Stimulated activated CD8-positive, alpha-beta memory T cell treated with anti-CD3 and anti-CD28 coated beads, Interleukin-15, amount 100 ng/mL, for 4 hours (primary cell): ENCODE results near the gene ISG15.
"Not testable (repeated sequence)": the region's sequence is repeated elsewhere in the genome, so short reads cannot be mapped to it uniquely, and the experiment has no call there.

Source experiments
- DNase-seq, 2 donors: peaks; one replicate each; pipeline ENCODE4 v3.0.0-alpha.2; 2020; ENCODE audit warnings: low read depth in 2 of 2

Gene ISG15

DNA sequence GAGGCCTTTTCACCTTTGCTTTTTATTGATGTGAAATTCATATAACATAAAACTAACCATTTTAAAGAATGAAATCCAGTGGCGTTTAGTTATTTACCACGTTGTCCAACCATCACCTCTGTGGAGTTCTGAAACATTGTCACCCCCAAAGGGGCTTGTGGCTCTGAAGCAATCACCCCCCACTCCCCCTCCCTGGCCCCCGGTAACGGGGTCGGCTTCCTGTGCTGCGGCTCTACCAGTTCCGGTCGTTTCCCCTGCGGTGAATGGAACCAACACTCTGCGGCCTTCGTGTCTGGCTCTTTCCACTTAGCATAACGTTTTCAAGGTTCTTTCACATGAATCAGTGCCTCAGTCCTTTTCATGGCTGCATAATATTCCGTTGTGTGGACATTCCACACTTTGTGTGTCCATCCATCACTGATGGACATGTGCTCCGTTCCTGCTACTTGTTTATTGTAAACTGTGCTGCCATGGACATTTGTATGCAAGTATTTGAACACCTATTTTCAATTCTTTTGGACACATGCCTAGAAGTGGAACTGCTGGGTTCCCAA lies 1.8 kb upstream of the ISG15 start:
- no peak for DNase-seq

DNA sequence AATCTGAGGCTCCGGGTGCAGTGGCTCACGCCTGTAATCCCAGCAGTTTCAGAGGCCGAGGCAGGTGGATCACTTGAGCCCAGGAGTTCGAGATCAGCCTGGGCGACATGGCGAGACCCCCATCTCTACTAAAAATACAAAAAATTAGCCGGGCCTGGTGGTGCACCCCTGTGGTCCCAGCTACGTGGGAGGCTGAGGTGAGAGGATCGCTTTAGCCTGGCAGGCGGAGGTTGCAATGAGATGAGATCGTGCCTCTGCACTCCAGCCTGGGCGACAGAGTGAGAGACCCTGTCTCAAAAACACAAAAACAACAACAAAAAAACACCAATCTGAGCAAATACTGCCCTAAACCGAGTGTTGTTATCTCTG lies 577 bp upstream of the ISG15 start:
- not testable (repeated sequence) for DNase-seq

- DNase-seq, result no peak
These were observed 788 bp downstream of the ISG15 start for GRCh38 chr1:1013922-1014648.

DNA sequence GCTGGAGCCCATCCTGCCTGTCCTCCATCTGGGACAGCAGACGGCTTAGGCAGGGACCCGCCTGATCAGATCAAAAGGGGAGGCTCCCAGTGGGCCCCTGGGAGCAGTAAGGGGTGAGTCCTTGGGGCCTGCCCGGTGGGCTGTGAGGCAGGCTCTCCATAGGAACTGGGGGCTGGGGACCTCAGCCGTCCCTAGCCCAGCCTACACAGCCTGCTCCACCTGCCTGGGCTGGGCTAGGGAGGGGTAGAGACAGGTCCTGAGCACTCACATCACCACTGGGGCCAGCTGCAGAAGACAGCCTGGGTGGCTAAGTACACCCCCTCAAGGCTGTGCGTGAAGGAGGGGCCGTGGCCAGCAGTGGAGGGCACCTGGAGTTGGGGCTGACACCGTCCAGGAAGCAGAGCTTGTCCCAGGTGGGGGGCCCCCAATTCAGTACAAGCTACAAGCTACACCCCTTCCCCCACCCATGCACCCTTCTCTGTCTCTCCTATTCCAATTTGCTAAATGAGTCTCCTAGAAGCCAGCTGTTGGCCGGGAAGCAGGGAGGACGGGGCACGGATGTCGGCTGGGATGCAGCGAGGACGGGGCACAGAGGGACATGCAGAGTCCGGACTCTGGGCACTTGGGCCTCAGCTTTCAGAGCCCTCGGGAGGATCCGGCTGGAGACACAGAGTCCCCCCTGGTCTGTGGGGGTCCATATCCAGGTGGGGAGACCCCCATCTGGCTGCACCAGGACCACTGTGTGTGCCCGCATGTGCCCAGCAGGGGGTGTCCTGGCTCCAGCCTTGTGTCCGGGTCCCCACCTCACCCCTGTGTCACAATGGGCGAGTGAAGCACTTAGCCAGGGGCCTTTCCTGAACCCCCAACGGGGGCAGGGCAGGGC lies 1.7 kb downstream of the ISG15 start:
- no peak for DNase-seq

DNA sequence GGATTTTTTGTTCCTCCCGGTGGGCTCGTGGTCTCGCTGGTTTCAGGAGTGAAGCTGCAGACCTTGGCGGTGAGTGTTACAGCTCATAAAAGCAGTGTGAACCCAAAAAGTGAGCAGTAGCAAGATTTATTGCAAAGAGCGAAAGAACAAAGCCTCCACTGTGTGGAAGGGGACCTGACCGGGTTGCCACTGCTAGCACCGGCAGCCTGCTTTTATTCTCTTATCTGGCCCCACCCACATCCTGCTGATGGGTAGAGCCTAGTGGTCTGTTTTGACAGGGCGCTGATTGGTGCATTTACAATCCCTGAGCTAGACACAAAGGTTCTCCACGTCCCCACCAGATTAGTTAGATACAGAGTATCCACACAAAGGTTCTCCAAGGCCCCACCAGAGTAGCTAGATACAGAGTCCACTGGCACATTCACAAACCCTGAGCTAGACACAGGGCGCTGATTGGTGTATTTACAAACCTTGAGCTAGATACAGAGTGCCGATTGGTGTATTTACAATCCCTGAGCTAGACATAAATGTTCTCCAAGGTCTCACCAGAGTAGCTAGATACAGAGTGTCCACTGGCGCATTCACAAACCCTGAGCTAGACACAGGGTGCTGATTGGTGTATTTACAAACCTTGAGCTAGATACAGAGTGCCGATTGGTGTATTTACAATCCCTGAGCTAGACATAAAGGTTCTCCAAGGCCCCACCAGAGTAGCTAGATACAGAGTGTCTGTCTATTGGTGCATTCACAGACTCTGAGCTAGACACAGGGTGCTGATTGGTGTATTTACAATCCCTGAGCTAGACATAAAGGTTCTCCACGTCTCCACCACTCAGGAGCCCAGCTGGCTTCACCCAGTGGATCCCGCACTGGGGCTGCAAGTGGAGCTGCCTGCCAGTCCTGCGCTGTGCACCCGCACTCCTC lies 4.4 kb downstream of the ISG15 start:
- not testable (repeated sequence) for DNase-seq

DNA sequence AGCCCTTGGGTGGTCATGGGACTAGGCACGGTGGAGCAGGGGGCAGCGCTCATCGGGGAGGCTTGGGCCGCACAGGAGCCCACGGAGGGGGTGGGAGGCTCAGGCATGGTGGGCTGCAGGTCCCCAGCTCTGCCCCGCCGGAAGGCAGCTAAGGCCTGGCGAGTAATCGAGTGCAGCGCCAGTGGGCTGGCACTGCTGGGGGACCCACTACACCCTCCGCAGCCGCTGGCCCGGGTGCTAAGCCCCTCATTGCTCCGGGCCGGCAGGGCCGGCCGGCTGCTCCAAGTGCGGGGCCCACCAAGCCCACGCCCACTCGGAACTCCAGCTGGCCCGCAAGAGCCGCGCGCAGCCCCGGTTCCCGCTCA lies 5.0 kb downstream of the ISG15 start:
- DNase-seq, result not testable (repeated sequence)

DNA sequence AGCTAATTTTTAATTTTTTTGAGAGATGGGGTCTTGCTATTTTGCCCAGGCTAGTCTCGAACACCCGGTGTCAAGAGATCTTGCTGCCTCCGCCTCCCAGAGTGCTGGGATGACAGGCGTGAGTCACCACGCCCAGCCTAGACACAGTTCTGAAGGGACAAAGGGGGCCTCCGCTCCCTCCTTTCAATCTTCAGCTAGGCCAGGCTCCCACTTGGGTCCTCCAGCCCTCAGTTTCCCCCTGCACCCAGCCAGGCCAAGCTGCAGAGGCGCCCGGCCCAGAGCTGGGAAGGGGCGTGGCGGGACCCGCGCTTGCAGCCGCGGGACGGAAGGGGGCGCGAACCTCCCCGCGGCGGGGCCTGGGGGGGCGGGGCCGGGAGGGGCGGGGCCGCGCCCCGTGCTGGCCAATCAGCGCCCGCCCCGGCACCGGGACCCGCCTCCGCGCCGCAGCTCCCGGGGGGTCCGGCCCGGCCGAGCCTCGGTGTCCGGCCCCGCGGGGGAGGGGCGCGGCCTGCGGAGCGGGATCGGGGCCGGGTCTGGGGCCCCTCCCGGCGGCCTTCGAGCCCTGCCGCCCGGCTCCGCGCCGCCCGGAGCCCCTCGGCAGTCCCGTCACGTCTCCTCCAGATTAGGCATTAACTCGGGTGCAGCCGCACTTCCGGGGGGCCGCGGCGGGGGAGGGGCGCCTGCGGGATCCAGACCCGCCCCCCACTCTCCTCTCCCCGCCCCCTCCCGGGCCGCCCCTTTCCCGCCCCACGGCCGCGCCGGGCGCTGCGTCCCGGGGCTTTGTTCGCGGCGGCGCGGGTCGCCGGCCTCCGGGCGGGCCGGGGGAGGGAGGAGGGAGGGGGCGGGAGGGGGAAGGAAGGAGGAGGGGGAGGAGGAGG lies 6.1 kb downstream of the ISG15 start:
- peak; percentile 56 to 67 for DNase-seq

GRCh38 chr1:1020000-1020404 lies 6.7 kb downstream of the ISG15 start, which contains the start of gene AGRN:
AGRN (plus strand) TSS chr1:1020120; CDS start chr1:1020173, 53 bp downstream.
- DNase-seq, result no peak

DNA sequence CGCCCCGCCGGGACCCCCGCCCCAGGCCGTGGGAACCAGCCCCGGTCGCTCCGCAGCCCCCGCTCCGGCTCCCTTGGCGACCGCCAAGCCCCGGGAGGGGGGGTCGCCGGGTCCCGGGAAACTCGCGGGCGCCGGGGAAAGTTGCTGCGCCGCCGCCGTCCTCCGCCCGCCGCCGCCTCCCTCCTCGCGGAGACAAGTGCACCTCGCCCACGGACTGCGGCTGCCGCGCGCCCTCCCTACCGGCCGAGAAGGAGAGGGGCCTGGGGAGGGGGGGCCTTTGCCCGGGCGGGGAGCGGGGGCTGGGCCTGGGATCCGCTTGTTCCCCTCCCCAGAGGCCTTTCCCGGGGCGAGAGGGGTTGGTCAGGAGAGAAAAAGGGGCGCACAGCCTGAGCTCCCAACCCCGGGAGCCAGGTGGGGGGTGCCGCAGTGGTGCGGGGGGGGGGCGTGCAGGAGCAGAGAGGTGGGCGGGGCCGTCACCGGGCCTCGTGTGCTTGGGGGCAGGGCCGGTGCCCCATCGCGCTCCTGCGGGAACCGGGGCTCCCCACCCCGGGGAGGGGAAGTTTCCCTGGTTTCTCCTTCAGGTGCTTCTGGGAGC lies 7.2 kb downstream of the ISG15 start:
- no peak for DNase-seq

DNA sequence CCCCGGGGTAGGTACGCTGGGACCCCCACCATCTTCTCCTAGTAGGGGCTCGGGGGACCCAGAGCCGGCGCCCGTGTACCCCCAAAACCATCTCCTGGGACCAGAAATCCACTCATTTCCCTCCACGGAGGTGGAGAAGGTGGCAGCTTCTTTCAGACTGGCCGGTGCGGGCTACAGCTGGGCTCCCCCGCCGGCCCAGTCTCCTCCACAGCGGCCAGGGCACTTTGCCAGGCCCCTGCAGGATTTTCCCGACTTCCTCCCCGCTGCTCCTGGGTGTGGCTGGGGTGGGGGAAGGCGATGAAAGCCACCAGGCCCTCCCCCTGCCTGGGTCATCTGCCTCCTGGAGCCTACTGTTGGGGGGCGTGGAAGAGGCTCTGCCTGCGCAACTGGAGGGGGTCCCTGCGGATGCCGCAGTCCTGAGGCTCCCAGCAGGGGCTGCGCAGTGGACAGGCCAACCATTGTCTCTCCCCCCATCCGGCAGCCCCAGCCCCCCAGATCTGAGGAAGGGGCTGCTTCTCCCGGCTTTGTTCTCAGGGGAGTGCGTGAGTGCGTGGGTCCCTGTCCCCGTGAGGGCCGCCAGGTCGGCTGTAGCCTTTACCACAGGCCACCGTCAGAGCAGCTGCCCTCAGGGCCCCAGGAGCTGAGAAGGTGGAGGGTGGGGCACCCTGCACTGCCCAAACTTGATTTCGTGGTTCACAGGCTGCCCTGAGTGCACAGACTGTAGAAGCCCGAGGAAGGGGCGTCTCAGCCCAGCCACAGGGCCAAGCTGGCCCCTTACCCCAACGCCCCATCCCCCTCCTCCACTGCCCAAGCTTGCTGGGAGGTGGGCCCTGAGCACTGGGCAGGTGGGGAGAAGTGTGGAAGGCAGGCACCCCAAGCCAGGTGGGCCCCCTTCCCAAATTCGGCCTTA lies 8.0 kb downstream of the ISG15 start:
- no peak for DNase-seq

DNA sequence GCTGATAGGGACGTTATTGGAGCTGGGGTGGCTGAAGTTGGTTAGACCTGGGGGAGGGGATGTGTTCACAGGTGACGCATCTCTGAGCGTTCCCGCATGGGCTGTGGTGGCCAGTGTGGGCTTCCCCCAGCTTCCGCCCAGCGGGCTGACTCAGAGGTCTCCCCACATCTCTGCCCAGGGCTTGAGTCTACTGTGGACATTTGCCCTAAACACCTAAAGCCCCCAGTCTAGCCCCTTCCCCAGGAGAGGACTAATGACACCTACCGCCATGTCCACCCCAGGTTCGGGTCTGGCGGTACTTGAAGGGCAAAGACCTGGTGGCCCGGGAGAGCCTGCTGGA lies 8.6 kb downstream of the ISG15 start:
- no peak for DNase-seq

DNA sequence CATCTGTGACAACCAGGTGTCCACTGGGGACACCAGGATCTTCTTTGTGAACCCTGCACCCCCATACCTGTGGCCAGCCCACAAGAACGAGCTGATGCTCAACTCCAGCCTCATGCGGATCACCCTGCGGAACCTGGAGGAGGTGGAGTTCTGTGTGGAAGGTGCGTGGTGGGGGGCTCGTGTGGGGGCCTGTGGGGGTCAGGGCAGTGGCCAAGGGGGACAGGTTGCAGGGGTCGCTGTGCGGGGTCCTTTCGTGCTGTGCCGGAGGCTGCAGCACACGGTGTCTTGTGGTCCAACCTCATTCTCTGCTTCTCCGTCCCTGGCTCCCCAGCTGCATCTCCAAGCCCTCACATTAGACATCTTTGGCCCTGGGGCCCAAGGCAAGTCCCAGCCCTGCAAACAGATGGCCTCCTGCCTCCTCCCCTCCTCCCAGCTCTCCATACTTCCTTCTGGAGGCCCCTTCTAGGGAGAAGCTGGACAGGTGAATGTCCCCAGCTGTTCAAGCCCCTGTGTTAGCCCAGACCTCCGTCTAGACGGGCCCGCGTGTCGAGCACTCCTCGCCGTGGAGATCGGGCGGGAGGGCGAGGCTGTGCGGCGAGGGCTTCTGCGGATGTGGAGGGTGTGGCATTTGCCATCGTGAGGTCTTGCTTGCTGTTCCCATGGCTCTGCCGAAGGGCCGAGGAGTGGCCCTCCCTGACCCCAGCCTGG lies 9.2 kb downstream of the ISG15 start:
- no peak for DNase-seq

GRCh38 chr1:1023700-1024099 lies 10.4 kb downstream of the ISG15 start:
- no peak for DNase-seq

DNA sequence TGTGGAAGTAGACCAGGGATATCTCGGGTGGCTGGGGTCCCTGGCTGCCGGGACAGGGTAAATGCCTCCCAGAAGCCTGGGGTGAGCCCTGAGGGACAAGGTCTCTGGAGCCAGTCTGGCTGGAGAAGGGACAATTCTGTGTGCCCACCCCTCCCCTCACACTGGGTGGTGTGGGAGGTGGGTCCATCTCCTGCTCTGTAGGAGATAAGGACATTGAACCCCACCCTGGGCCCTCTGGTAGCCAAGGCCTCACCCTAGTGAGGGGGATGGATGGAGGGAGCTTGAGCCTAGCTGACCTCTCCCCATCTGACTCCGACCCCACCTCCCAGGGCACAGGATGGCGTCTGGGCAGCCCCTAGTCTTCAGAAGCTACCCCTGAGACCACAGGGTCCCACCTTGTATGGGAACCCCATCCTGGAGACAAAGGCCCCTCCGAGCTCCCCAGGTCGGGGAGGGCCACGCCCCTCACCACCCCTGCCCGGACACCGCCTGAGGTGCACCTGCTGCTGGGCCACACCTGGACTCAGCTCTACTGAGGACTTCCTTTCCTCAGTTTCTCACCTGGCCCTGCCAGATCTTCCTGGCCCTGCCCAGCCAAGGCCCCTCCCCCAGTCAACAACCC lies 11.0 kb downstream of the ISG15 start:
- no peak for DNase-seq

- DNase-seq, result no peak
These were observed 11.7 kb downstream of the ISG15 start for GRCh38 chr1:1024771-1025699.

DNA sequence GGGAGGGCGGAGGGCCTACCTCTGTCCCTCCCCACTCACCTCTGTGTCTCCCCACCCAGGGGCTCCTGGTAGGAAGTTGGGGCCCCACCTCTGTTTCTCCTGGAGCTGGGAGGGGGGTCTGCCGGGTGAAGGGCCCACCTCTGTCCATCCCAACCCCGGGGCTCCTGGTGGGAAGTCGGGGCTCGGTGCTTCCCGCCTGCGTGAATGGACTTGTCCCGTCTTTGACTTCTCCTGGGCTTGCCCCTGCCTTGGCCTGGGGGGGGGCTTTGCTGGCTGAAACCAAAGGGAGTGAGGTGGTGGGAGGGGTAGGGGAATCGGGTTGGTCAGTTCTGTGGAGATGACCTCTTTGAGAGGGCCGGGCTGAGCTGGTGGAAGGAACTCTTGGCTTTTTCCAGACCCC lies 12.4 kb downstream of the ISG15 start:
- no peak for DNase-seq
